DMS 273 (cell line): Measurements from ENCODE around the gene F8.
"Not testable (repeated sequence)": the region's sequence is repeated elsewhere in the genome, so short reads cannot be mapped to it uniquely, and the experiment has no call there.

Experiments used
- DNase-seq: peaks from one replicate; lab custom pipeline; 2025; ENCODE audit not compliant: unreplicated experiment; lab: John Stamatoyannopoulos, UW

Gene F8

DNA sequence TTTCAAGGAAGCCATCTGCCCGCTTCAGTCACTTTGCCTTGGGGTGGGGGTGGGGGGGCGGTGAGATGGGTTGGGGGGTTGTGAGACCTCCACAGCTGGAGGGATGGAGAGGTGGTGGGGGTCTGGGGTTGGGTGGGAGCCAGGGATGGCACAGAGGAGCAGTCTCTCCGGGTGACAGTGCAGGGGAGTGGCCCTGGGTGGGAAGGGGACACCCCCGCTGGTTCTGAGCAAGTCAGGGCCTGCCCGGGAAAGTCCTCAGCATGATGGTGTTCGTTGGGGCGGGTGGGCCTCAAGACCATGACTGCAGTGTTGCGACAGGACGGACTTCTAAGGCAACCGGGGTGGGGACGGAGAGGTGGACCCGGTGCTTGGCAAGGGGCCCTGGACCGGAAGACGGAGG is 137.0 kb downstream of the F8 start:
- not testable (repeated sequence) for DNase-seq

DNA sequence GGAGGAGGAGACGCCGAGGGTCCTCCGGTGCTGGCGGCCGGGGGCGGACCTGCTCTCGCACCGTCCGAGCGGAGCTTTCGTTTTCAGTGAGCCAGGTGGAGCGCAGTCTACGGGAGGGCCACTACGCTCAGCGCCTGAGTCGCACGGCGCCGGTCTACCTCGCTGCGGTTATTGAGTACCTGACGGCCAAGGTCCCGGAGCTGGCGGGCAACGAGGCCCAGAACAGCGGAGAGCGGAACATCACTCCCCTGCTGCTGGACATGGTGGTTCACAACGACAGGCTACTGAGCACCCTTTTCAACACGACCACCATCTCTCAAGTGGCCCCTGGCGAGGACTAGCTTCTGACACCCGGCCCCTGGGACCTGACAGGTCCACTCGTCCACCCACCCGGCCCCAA is 137.5 kb downstream of the F8 start:
- DNase-seq: not testable (repeated sequence)

DNA sequence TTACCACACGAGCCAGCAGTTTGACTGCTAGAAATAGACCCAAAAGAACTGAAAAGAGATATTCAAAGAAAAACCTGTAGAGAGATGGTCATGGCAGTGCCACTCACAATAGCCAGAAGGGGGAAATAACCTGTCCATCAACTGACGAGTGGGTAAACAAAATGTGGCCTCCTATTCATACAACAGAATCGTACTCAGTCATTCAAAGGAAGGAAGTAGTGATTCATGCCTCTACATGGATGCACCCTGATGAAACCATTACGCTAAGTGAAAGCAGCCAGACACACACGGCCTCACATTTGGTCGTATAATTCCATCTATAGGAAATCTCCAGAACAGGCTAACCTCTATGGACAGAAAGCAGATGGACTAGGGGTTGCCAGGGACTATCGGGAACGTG is 138.5 kb downstream of the F8 start:
- DNase-seq: not testable (repeated sequence)

DNA sequence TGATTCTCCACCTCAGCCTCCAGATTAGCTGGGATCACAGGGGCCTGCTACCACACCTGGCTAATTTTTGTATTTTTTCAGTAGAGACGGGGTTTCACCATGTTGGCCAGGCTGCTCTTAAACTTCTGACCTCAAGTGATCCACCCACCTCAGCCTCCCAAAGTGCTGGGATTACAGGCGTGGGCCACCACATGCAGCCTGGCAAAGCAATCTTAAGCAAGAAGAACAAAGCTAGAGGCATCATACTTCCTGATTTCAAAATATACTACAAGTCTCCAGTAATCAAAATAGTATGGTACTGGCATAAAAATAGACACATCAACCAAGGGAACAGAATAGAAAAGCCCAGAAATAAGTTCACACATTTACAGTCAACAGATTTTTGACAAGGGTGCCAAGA is 149.2 kb downstream of the F8 start:
- DNase-seq: no peak

DNA sequence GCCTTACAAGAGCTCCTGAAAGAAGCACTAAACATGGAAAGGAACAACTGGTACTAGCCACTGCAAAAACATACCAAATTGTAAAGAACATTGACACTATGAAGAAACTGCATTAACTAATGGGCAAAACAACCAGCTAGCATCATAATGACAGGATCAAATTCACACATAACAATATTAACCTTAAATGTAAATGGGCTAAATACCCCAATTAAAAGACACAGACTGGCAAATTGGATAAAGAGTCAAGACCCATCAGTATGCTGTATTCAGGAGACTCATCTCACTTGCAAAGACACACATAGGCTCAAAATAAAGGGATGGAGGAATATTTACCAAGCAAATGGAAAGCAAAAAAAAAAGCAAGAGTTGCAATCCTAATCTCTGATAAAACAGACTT is 154.0 kb downstream of the F8 start:
- not testable (repeated sequence) for DNase-seq

DNA sequence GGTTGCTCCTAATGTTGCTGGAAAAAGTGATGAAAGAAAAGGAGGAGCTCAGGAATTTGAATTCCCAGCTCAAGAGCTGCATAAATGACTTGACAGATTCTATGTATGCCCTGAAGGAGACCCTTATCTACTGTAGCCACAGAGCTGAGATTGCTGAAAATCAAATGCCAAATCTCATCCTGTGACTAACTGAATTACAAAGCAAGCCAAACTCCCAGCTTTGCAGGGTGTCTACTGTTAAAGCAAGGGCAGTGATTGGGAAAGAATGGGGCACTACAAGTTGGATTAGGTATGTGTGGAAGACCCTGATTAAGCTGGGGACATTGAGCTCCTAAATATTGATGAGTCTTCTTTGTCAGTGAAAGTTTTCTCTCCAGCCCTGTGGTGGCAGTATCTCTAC is 167.3 kb downstream of the F8 start:
- DNase-seq: no peak

DNA sequence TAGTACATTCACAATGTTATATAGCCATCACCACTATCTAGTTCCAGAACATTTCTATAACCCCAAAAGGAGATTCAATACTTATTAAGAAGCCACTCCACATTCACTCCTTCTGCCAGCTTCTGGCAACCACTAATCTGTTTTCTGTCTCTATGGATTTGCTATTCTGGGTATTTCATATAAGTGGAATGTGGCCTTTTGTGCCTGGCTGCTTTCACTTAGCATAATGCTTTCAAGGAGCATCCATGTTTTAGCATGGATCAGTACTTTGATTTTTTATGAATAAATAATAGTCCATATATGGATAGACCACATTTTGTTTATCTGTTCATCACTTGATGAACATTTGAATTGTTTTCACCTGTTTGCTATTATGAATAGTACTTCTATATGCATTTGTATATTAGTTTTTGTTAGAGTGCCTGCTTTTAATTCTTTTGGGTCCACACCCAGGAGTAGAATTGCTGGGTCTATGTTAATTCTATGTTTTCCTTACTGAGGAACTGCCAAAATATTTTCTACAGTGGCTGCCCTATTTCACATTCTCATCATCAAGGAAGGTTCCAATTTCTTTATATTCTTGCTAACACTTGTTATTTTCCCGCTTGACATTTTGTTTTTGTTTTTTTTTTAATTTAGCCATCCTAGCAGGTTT is 171.4 kb downstream of the F8 start:
- DNase-seq: no peak

DNA sequence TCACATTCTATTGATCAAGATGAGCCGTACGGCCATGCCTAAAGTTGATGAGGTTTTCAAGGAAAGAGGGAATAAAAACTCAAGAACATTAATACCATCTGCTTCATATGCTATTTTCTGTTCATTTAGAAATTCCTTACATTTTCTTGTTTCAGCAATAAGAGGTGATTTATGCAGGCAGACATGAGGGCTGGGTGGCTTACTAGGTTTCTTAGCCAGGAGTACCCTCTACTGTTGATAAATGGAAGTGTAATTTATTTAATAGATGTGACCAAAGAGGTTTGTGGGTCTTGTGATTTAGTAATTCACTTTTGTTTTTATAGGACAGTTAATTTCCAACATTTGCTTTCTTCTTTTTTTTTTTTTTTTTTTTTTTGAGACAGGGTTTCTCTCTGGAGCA is 181.7 kb downstream of the F8 start:
- DNase-seq: peak; percentile 72

DNA sequence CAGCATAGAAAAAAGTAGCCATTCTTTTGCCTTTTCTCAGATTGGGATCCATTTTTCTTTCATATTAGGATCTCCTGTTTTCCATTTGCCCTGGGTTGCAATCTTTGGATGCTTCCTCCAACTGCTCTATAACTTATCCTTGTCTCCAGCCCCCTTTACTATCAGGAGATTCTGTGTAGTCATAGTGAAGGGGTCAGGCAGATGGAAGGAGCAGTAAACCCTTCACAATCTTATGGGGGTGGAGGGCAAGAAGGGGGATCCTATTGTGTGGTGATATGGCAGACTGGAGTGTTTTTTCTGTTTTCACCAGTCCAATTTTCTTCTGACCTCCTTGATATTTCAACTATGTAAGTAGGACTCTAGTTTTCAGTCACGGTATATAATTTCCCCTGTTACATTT is 186.4 kb downstream of the F8 start:
- DNase-seq: no peak

DNA sequence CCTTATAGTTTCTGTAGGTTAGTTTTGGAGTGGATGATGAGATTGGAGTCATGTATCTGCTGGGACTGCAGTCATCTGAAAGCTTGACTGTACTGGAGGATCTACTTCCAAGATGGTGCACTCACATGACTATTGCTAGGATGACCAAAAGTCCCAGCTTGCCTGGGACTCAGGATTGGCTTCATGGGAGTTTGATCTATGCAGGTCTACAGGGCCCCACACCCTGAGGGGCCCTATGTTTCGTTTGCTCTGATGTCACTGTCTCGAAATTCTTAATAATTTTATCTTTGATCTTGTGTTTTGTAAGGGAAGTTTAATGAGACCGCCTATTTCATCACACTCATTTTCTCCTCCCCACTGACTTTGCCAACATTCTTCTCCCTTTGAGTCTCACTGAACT is 188.0 kb downstream of the F8 start, which contains the start of gene SMIM9:
Gene SMIM9, minus strand, starts transcription at position 101 of the 400 bp plus-strand sequence. CDS start 3,806 bp downstream, outside the sequence.
- no peak for DNase-seq

DNA sequence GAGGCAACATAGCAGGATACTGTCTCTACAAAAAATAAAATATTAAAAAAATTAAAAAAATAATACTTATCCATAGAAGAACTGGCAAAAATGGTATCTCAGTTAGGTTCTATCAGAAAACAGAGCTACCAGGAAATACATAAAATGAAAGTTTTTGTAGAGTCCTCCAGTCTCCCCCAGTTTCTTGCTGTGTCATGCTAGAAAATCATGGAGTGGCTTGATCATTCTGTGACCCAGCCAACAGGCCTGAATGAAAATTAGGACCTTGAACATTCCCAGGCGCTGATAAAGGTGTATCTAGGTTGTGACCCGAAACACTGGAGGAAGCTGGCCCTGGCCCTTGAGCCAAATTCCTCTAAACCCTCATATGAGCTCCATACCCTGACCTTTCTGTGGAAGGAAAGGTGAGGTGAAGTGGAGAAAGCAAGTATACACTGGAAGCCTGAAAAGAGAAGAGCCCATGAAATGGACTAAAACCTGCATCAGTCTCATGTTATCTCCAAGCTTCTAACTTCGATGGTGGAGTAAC is 188.7 kb downstream of the F8 start:
- no peak for DNase-seq

DNA sequence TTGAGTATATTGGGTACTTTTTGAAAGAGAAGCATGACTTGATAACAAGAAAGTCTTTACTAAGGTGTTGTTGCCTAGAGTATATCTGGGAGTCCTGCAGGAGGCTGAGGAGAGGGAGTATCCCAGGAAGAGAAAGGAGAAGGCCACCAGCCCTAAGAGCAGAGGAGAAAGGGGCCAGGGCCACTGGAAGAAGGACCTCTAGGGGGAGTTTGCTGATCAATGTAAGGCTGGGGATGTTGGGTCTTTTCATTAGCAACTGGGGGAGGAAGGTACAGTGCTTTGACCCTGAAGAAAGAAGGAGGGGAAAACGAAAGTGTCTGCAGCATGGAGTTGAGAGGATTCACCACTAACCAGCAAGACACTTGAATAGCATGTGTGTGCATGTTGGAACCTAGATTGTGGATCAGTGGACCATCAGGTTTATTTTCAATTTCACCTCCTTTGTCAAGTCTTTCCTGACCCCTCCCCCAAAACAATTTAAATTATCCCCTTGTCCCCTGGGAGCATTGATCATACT is 192.5 kb downstream of the F8 start:
- no peak for DNase-seq

DNA sequence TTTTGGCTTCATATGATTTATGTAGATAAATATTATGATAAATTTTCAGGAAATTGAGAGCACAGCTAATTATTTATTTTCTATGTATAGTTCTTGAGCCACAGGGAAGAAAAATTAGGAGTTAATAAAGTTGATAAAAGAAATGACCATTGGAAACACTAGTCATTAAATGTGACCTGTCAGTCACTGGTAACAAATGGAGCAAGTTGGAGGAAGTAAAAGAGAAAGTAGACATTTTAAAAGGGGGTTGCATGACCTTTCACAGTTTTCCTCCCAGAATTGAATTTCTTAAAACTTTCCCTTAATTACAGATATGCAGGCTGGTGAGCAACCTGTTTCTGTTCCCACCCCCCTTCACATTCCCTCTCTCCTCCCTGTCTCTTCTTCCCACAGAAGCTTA is 193.4 kb downstream of the F8 start:
- no peak for DNase-seq

DNA sequence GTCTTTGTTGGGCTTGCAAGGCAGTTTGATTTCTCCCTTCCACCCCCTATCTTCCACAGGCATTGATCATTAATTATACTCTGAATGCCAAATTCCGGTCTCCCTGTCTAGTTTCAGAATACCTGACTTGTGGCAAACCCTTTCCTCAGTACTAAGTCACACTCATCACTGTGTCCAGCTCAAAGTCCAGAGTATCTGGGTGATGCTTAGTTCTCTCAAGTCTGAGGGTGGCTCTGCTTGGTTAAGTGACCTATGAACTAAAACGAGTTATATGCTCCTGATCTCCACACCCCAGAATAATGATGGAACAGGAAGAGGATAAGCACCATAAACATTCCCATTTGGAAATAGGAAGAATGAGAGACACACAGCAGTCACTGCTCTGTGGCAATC is 194.5 kb downstream of the F8 start:
- DNase-seq: no peak

DNA sequence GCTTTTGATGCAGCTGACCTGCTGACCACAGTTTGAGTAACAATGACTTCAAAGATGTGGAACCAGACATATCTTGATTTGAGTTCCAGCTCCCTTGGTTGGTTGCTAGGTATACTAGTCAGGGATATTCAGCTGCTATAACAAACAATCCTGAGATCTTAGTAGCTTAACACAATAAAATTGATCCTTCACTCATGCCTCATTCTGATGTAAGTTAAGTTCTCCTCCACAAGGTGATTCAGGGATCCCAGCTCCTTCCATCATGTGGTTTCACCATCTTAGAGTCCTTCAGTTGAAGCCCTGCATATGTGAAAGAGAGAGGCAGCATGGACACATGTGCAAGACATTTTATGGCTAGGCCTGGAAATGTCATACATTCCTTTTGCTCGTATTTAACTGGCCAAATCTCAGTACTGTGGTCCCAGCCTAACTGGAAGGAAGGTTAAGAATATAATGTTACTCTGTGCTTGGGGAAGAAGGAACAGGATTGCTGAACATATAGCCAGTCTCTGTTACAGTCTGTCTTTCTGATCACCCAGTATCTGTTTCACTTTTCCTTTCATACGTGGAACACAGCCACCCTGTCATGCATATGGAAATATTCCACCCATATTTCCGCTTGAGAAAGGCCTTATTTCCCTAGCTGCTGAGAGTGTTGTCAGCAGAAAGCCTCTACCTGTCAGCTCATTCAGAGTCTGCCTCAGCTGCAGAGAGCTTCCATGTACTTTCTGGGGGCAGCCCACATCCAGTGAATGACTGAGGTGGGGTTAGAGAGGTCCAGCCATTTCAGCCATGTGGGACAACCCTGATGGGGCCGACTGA is 195.1 kb downstream of the F8 start:
- no peak for DNase-seq

DNA sequence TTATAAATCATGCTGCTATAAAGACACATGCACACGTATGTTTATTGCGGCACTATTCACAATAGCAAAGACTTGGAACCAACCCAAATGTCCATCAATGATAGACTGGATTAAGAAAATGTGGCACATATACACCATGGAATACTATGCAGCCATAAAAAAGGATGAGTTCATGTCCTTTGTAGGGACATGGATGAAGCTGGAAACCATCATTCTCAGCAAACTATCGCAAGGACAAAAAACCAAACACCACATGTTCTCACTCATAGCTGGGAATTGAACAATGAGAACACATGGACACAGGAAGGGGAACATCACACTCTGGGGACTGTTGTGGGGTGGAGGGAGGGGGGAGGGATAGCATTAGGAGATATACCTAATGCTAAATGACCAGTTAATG is 196.9 kb downstream of the F8 start:
- not testable (repeated sequence) for DNase-seq

DNA sequence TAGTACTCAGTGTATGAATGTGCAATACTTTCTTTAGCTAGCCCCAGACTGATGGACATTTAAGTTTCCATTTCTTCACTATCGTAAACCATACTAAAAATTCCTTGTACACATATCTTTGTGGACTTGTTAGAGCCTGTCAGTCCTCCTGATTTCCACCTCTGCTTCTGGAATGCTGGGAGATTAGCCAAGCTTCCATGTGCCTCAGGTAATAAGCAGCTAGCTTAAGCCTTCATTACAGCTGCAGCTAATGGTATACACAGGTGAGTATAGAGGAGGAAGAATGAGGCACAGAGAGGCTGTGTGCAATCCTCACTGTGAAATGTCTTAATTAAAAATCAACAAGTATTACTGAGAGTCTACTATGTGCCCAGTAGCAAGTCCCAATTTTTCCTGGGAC is 197.9 kb downstream of the F8 start:
- DNase-seq: no peak

DNA sequence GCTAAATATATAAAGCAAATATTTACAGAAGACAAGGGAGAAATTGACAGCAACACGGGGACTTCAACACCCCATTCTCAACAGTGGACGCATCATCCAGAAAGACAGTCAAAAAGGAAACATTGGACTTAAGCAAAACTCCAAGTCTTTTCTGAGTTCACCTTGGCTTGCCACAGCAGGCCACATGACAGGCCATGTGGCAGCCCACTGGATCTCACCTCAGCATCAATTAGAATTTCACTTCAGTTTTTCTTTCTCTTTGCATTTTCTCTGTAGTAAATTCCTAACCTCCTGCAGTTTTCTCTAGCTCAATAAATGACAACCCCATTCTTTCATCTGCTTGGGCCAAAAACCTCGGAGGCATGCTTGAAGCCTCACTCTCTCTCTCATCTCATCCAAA is 200.5 kb downstream of the F8 start:
- DNase-seq: no peak

DNA sequence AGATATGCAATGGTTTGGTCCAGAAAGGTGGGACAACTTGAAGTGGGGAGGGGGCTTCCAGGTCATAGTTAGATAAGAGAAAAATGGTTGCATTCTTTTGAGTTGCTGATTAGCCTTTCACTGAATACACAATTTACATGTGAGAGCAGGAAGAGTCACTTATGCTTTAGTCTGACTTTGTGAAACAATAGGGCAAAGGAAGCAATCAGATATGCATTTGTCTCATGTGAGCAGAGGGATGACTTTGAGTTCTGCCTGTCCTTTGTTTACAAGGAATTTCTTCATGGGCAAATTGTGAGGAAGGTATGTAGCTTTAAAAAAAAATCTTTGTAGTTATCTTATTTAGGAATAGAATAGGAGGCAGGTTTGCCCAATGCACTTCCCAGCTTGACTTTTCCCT is 201.0 kb downstream of the F8 start:
- DNase-seq: no peak

DNA sequence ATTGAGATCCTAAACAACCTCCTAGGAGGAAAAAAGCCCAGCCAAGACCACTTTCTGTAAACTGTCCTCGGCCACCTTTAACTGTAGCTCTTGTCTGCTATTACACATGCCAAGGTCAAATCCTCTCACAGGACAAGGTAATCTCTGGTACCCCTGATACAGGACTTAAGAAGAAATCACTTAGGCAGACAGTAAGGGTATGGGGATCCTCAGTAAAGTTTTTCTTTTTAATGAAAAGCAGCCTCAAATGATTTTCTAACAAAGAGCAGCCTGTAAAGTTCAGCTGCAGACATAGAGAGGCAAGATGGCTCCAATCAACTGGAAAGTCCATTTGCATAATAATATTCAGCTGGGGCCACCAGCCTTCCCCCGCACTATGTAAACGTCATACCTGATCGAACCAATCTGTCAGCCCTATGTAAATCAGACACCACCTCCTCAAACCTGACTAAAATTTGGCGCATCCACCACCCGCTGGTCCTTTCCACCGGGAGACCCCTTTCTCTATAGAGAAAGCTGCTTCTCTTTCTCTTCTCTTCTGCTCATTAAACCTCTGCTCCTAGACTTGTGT is 202.7 kb downstream of the F8 start:
- peak; percentile 21 for DNase-seq

DNA sequence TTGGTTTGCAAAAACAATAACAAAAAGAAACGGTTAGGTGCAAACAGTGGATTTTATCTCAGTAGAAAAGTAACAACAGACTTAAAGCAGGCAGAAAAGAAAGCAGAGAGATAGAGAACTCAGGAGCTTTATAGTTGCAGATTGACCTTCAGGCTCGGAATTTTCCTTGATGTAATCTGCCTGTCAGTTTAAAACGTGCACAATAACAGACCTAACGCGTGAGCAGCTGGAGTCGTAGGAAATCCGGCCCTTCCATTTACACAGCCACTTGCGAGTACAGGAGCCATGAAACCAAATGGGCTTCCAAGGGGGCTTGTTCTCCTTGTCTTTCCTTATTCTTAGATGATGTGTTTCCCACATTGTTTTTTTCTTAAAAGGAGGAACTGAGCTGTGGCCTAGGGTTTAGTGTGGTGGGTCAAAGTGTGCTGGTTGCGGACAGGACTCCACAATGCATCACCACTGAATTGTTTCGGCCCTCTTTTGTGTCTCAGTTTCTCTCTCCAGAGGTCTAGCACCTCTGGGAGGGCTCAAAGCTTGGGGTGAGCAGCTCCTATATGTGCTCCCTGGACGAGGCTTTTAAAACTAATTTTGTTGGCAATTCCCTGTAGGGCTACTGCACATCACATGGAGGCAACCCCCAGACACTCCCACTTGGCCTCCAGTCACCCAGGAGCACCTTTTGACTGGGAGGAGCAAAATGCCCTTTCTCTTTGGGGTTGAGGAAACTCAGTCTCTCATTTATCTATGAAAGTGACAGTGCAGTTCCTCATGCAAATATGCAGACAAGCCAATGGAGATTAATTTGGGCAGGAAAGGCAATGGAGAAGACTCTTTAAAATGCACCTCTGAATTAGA is 203.4 kb downstream of the F8 start:
- no peak for DNase-seq
